WTC11 (cell line): ENCODE results near the gene LRRC4. TPM values are rescaled to one million over a fixed set of nuclear protein-coding genes. Genes with fewer than 3 reads are reported as not detected.

Source experiments
- ATAC-seq: fragments of 200-7000 bp; cut with Tn5 transposase; 2 replicates; pipeline ENCODE4 v1.10.0; 2021; ENCODE audit warnings: mild to moderate bottlenecking, moderate library complexity
- CTCF ChIA-PET: fragments of 300-600 bp; sonication (Branson Sonifier 250); formaldehyde crosslinking; loops from one replicate; lab custom pipeline; 2021; ENCODE audit warnings: antibody characterized with exemption; lab: Charles Lee
- POLR2A ChIA-PET: fragments of 350-600 bp; sonication (Branson Sonifier 250); formaldehyde crosslinking; loops from one replicate; lab custom pipeline; 2021; ENCODE audit warnings: antibody characterized with exemption; lab: Charles Lee
- DNase-seq: peaks from one replicate; pipeline ENCODE4 v3.0.0; 2021; ENCODE audit warnings: low spot score
- H3K27ac Mint-ChIP-seq: 2 replicates; pipeline ENCODE4 v1.8.0; 2021; ENCODE audit warnings: mixed read lengths
- H3K27me3 Mint-ChIP-seq: 2 replicates; pipeline ENCODE4 v1.8.0; 2021; ENCODE audit warnings: low read depth, mild to moderate bottlenecking, moderate library complexity, mixed read lengths
- H3K36me3 Mint-ChIP-seq: 2 replicates; pipeline ENCODE4 v1.8.0; 2021; ENCODE audit warnings: mixed read lengths
- H3K4me1 Mint-ChIP-seq: 2 replicates; pipeline ENCODE4 v1.8.0; 2022; ENCODE audit warnings: mixed read lengths
- H3K4me3 Mint-ChIP-seq: 2 replicates; pipeline ENCODE4 v1.8.0; 2021; ENCODE audit warnings: mild to moderate bottlenecking, moderate library complexity, mixed read lengths
- H3K9me3 Mint-ChIP-seq: 2 replicates; pipeline ENCODE4 v1.8.0; 2021; ENCODE audit warnings: mixed read lengths
- CBFB ChIP-seq: sonication (generic); formaldehyde crosslinking; IDR thresholded peaks from 2 replicates; pipeline ENCODE4 v1.8.1; 2022; ENCODE audit warnings: mild to moderate bottlenecking, low read depth, missing genetic modification reagents
- CREB1 ChIP-seq: sonication (generic); formaldehyde crosslinking; IDR thresholded peaks from 2 replicates; pipeline ENCODE4 v1.8.0; 2023; ENCODE audit warnings: mild to moderate bottlenecking, missing genetic modification reagents
- ELF4 ChIP-seq: sonication (generic); formaldehyde crosslinking; IDR thresholded peaks from 2 replicates; pipeline ENCODE4 v1.8.1; 2022; ENCODE audit warnings: low read depth, mild to moderate bottlenecking, moderate library complexity, missing genetic modification reagents
- ESRRA ChIP-seq: sonication (generic); formaldehyde crosslinking; IDR thresholded peaks from 2 replicates; pipeline ENCODE4 v1.8.1; 2022; ENCODE audit warnings: mild to moderate bottlenecking, missing genetic modification reagents, borderline replicate concordance
- ETV6 ChIP-seq: sonication (generic); formaldehyde crosslinking; IDR thresholded peaks from 2 replicates; pipeline ENCODE4 v1.8.1; 2022; ENCODE audit warnings: mild to moderate bottlenecking, missing genetic modification reagents
- JUN ChIP-seq: sonication (generic); formaldehyde crosslinking; IDR thresholded peaks from 2 replicates; pipeline ENCODE4 v1.8.0; 2023; ENCODE audit warnings: mild to moderate bottlenecking, missing genetic modification reagents
- NFATC4 ChIP-seq: fragments of 250-450 bp; sonication (Bioruptor Pico); IDR thresholded peaks from 2 replicates; pipeline ENCODE4 v1.9.0; 2021; ENCODE audit warnings: mild to moderate bottlenecking
- NR1H2 ChIP-seq: sonication (generic); formaldehyde crosslinking; IDR thresholded peaks from 2 replicates; pipeline ENCODE4 v1.9.0; 2021; ENCODE audit warnings: mild to moderate bottlenecking, moderate library complexity, missing genetic modification reagents
- NR3C1 ChIP-seq: sonication (generic); formaldehyde crosslinking; conservative IDR thresholded peaks from 2 replicates; pipeline ENCODE4 v1.8.1; 2023; ENCODE audit warnings: low read depth, mild to moderate bottlenecking, missing genetic modification reagents
- PRRX2 ChIP-seq: fragments of 250-450 bp; sonication (Bioruptor Pico); IDR thresholded peaks from 2 replicates; pipeline ENCODE4 v1.8.0; 2021; ENCODE audit warnings: mild to moderate bottlenecking
- RELA ChIP-seq: sonication (generic); formaldehyde crosslinking; IDR thresholded peaks from 2 replicates; pipeline ENCODE4 v1.8.1; 2022; ENCODE audit warnings: missing genetic modification reagents, mild to moderate bottlenecking, borderline replicate concordance
- RORB ChIP-seq: fragments of 250-450 bp; sonication (Bioruptor Pico); IDR thresholded peaks from 2 replicates; pipeline ENCODE4 v1.9.0; 2021; ENCODE audit warnings: mild to moderate bottlenecking
- TEAD1 ChIP-seq: sonication (generic); formaldehyde crosslinking; IDR thresholded peaks from 2 replicates; pipeline ENCODE4 v1.8.0; 2022; ENCODE audit warnings: mild to moderate bottlenecking, missing genetic modification reagents
- TEAD4 ChIP-seq: sonication (generic); formaldehyde crosslinking; IDR thresholded peaks from 2 replicates; pipeline ENCODE4 v1.8.0; 2022; ENCODE audit warnings: mild to moderate bottlenecking, missing genetic modification reagents
- ZNF121 ChIP-seq: sonication (generic); formaldehyde crosslinking; IDR thresholded peaks from 2 replicates; pipeline ENCODE4 v1.8.0; 2023; ENCODE audit warnings: missing genetic modification reagents
- ZNF232 ChIP-seq: sonication (generic); formaldehyde crosslinking; IDR thresholded peaks from 2 replicates; pipeline ENCODE4 v1.8.0; 2022; ENCODE audit warnings: mild to moderate bottlenecking, missing genetic modification reagents
- total RNA-seq: library from RNA; stranded (reverse); gene quantifications from 3 replicates; pipeline ENCODE4 v1.2.3, GENCODE V29; 2021
- TF ChIP-seq, protein P1 (sequence below): sonication (generic); formaldehyde crosslinking; IDR thresholded peaks from 2 replicates; pipeline ENCODE4 v1.8.1; 2023; ENCODE audit warnings: mild to moderate bottlenecking, missing genetic modification reagents, moderate library complexity
- TF ChIP-seq, protein P2 (sequence below): sonication (generic); formaldehyde crosslinking; IDR thresholded peaks from 2 replicates; pipeline ENCODE4 v1.8.1; 2022; ENCODE audit warnings: low read depth, mild to moderate bottlenecking, moderate library complexity, missing genetic modification reagents, borderline replicate concordance
- TF ChIP-seq, protein P3 (sequence below): fragments of 250-450 bp; sonication (Bioruptor Pico); IDR thresholded peaks from 2 replicates; pipeline ENCODE4 v1.9.0; 2021; ENCODE audit warnings: moderate library complexity, mild to moderate bottlenecking, inconsistent platforms, borderline replicate concordance
- TF ChIP-seq, protein P4 (sequence below): sonication (generic); formaldehyde crosslinking; IDR thresholded peaks from 2 replicates; pipeline ENCODE4 v1.8.0; 2022; ENCODE audit warnings: missing genetic modification reagents
- TF ChIP-seq, protein P5 (sequence below): sonication (generic); formaldehyde crosslinking; conservative IDR thresholded peaks from 2 replicates; pipeline ENCODE4 v1.8.1; 2022; ENCODE audit warnings: mild to moderate bottlenecking, missing genetic modification reagents
- TF ChIP-seq, protein P6 (sequence below): sonication (generic); formaldehyde crosslinking; IDR thresholded peaks from 2 replicates; pipeline ENCODE4 v1.8.0; 2022; ENCODE audit warnings: mild to moderate bottlenecking, missing genetic modification reagents
- TF ChIP-seq, protein P7 (sequence below): sonication (generic); formaldehyde crosslinking; IDR thresholded peaks from 2 replicates; pipeline ENCODE4 v1.8.1; 2023; ENCODE audit warnings: mild to moderate bottlenecking, missing genetic modification reagents, moderate library complexity
- TF ChIP-seq, protein P8 (sequence below): fragments of 250-450 bp; sonication (Bioruptor Pico); IDR thresholded peaks from 2 replicates; pipeline ENCODE4 v1.9.0; 2021; ENCODE audit warnings: mild to moderate bottlenecking

Gene LRRC4
- total RNA-seq, 1 experiment from 2014 or later = 14.9 TPM

DNA sequence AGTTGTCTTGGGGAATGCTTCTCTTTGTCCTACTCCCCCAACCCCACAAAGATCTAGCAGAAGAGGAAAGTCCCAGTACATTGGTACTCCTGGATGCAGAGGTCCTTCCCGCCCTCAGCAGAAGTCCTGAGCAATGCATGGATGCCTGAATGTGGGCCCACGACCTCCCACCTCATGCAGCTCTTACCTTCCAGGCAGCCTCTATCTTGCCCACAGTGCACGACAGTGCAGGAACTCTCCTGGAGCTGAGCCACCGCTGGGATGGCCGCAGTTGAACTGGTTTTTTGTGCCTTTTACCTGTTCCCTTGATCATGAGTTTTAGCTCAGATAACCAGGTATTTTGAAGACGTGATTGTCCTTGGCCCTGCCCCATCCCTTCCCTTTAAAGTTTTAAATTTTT is 37.9 kb downstream of the LRRC4 start:
- no peak for DNase-seq
- no peak for TF ChIP-seq ZNF232 (CRISPR knock-in tag)
- TF ChIP-seq, protein P1, sequence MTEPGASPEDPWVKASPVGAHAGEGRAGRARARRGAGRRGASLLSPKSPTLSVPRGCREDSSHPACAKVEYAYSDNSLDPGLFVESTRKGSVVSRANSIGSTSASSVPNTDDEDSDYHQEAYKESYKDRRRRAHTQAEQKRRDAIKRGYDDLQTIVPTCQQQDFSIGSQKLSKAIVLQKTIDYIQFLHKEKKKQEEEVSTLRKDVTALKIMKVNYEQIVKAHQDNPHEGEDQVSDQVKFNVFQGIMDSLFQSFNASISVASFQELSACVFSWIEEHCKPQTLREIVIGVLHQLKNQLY (CRISPR knock-in tag) = no peak
- TF ChIP-seq ZNF121 (CRISPR knock-in tag) = no peak
- TF ChIP-seq NR1H2 (CRISPR knock-in tag) = no peak
- no peak for TF ChIP-seq RORB (CRISPR knock-in tag)
- TF ChIP-seq JUN (CRISPR knock-in tag) = no peak
- TF ChIP-seq ETV6 (CRISPR knock-in tag) = no peak
- TF ChIP-seq, protein P2, sequence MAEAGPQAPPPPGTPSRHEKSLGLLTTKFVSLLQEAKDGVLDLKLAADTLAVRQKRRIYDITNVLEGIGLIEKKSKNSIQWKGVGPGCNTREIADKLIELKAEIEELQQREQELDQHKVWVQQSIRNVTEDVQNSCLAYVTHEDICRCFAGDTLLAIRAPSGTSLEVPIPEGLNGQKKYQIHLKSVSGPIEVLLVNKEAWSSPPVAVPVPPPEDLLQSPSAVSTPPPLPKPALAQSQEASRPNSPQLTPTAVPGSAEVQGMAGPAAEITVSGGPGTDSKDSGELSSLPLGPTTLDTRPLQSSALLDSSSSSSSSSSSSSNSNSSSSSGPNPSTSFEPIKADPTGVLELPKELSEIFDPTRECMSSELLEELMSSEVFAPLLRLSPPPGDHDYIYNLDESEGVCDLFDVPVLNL = no peak
- TF ChIP-seq CBFB (CRISPR knock-in tag) = no peak
- TF ChIP-seq RELA (CRISPR knock-in tag) = no peak
- no peak for TF ChIP-seq TEAD1 (CRISPR knock-in tag)
- TF ChIP-seq, all 79 proteins: peak for 0
- H3K27ac Mint-ChIP-seq = no peak overlapping the region
- H3K36me3 Mint-ChIP-seq = peaks cover 17% of the 10 kb centered on the region
- no peak for ATAC-seq
- H3K9me3 Mint-ChIP-seq = no peaks in the 10 kb centered on the region
- no peak overlapping the region for H3K4me3 Mint-ChIP-seq
- POLR2A ChIA-PET = no interaction called here
- CTCF ChIA-PET = interaction anchor here (1.1 kb wide), 2 partner anchors 26 to 388 kb away, joined by 3 read pairs; no protein-coding TSS in a partner anchor
- H3K27me3 Mint-ChIP-seq = no peaks in the 10 kb centered on the region
- H3K4me1 Mint-ChIP-seq = peaks cover 38% of the 10 kb centered on the region

DNA sequence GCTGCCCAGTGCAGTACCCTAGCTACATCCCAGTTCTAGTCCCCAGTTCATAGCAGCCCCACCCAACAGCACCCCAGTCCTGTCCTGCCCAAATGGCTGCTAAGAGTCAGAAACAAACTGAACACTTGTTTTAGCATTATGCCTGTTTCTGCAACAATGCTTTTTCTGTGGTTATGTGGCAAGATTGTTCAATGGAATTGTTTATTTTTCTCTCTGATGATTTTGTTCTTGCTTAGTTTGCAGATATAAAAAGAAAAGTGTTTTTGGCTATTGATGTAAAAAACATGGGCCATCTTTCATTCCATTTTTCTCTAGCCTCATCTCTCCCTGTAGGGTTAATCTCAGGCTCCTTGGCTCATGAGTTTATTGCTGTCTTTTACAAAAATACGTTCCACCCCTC is 42.5 kb downstream of the LRRC4 start:
- H3K36me3 Mint-ChIP-seq = peaks cover 17% of the 10 kb centered on the region
- no peaks in the 10 kb centered on the region for H3K9me3 Mint-ChIP-seq
- ChIA-PET CTCF (interaction anchor here (0.9 kb wide), 1 partner anchor 52 kb away, joined by 3 read pairs; no protein-coding TSS in a partner anchor), POLR2A (no interaction called here)
- 0 out of 2 replicates have a peak overlapping the region, but pooled peaks have one; percentile 10 for H3K27ac Mint-ChIP-seq
- H3K4me3 Mint-ChIP-seq = no peak overlapping the region
- H3K4me1 Mint-ChIP-seq = peaks cover 34% of the 10 kb centered on the region
- H3K27me3 Mint-ChIP-seq = no peaks in the 10 kb centered on the region
- DNase-seq = no peak
- no peak for ATAC-seq
- TF ChIP-seq NFATC4 (CRISPR knock-in tag) = no peak
- no peak for TF ChIP-seq CREB1 (CRISPR knock-in tag)
- no peak for TF ChIP-seq RORB (CRISPR knock-in tag)
- no peak for TF ChIP-seq TEAD4 (CRISPR knock-in tag)
- TF ChIP-seq, protein P3, sequence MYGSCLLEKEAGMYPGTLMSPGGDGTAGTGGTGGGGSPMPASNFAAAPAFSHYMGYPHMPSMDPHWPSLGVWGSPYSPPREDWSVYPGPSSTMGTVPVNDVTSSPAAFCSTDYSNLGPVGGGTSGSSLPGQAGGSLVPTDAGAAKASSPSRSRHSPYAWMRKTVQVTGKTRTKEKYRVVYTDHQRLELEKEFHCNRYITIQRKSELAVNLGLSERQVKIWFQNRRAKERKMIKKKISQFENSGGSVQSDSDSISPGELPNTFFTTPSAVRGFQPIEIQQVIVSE = no peak
- TF ChIP-seq CBFB (CRISPR knock-in tag) = no peak
- TF ChIP-seq, protein P4, sequence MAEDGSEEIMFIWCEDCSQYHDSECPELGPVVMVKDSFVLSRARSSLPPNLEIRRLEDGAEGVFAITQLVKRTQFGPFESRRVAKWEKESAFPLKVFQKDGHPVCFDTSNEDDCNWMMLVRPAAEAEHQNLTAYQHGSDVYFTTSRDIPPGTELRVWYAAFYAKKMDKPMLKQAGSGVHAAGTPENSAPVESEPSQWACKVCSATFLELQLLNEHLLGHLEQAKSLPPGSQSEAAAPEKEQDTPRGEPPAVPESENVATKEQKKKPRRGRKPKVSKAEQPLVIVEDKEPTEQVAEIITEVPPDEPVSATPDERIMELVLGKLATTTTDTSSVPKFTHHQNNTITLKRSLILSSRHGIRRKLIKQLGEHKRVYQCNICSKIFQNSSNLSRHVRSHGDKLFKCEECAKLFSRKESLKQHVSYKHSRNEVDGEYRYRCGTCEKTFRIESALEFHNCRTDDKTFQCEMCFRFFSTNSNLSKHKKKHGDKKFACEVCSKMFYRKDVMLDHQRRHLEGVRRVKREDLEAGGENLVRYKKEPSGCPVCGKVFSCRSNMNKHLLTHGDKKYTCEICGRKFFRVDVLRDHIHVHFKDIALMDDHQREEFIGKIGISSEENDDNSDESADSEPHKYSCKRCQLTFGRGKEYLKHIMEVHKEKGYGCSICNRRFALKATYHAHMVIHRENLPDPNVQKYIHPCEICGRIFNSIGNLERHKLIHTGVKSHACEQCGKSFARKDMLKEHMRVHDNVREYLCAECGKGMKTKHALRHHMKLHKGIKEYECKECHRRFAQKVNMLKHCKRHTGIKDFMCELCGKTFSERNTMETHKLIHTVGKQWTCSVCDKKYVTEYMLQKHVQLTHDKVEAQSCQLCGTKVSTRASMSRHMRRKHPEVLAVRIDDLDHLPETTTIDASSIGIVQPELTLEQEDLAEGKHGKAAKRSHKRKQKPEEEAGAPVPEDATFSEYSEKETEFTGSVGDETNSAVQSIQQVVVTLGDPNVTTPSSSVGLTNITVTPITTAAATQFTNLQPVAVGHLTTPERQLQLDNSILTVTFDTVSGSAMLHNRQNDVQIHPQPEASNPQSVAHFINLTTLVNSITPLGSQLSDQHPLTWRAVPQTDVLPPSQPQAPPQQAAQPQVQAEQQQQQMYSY (CRISPR knock-in tag) = no peak
- TF ChIP-seq, protein P5, sequence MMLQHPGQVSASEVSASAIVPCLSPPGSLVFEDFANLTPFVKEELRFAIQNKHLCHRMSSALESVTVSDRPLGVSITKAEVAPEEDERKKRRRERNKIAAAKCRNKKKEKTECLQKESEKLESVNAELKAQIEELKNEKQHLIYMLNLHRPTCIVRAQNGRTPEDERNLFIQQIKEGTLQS (CRISPR knock-in tag) = no peak
- no peak for TF ChIP-seq PRRX2 (CRISPR knock-in tag)
- TF ChIP-seq, protein P6, sequence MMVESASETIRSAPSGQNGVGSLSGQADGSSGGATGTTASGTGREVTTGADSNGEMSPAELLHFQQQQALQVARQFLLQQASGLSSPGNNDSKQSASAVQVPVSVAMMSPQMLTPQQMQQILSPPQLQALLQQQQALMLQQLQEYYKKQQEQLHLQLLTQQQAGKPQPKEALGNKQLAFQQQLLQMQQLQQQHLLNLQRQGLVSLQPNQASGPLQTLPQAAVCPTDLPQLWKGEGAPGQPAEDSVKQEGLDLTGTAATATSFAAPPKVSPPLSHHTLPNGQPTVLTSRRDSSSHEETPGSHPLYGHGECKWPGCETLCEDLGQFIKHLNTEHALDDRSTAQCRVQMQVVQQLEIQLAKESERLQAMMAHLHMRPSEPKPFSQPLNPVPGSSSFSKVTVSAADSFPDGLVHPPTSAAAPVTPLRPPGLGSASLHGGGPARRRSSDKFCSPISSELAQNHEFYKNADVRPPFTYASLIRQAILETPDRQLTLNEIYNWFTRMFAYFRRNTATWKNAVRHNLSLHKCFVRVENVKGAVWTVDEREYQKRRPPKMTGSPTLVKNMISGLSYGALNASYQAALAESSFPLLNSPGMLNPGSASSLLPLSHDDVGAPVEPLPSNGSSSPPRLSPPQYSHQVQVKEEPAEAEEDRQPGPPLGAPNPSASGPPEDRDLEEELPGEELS (CRISPR knock-in tag) = no peak
- no peak for TF ChIP-seq NR3C1 (CRISPR knock-in tag)
- TF ChIP-seq, protein P7, sequence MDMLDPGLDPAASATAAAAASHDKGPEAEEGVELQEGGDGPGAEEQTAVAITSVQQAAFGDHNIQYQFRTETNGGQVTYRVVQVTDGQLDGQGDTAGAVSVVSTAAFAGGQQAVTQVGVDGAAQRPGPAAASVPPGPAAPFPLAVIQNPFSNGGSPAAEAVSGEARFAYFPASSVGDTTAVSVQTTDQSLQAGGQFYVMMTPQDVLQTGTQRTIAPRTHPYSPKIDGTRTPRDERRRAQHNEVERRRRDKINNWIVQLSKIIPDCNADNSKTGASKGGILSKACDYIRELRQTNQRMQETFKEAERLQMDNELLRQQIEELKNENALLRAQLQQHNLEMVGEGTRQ (CRISPR knock-in tag) = no peak
- TF ChIP-seq, protein P8, sequence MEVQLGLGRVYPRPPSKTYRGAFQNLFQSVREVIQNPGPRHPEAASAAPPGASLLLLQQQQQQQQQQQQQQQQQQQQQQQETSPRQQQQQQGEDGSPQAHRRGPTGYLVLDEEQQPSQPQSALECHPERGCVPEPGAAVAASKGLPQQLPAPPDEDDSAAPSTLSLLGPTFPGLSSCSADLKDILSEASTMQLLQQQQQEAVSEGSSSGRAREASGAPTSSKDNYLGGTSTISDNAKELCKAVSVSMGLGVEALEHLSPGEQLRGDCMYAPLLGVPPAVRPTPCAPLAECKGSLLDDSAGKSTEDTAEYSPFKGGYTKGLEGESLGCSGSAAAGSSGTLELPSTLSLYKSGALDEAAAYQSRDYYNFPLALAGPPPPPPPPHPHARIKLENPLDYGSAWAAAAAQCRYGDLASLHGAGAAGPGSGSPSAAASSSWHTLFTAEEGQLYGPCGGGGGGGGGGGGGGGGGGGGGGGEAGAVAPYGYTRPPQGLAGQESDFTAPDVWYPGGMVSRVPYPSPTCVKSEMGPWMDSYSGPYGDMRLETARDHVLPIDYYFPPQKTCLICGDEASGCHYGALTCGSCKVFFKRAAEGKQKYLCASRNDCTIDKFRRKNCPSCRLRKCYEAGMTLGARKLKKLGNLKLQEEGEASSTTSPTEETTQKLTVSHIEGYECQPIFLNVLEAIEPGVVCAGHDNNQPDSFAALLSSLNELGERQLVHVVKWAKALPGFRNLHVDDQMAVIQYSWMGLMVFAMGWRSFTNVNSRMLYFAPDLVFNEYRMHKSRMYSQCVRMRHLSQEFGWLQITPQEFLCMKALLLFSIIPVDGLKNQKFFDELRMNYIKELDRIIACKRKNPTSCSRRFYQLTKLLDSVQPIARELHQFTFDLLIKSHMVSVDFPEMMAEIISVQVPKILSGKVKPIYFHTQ = no peak
- no peak for TF ChIP-seq ESRRA (CRISPR knock-in tag)
- TF ChIP-seq JUN (CRISPR knock-in tag) = no peak
- no peak for TF ChIP-seq ELF4 (CRISPR knock-in tag)
